Activated naive CD4-positive, alpha-beta T cell treated with anti-CD3 and anti-CD28 coated beads for 36 hours (primary cell): ENCODE measurements around the gene EFCAB8. TPM values are rescaled to one million over a fixed set of nuclear protein-coding genes. Genes with fewer than 3 reads are reported as not detected.
A peak's percentile ranks its signal among the peaks of the same experiment; 100 is the strongest.

Source experiments
- CTCF ChIA-PET: fragments of 350-600 bp; sonication (Branson Sonifier 250); formaldehyde crosslinking; loops from one replicate; lab custom pipeline; 2021; ENCODE audit warnings: antibody characterized with exemption; lab: Charles Lee
- DNase-seq: peaks from one replicate; pipeline ENCODE4 v3.0.0-alpha.2; 2020
- H3K27ac Mint-ChIP-seq: one replicate; pipeline ENCODE4 v1.8.0; 2021; ENCODE audit warnings: mild to moderate bottlenecking, mixed read lengths
- H3K27me3 Mint-ChIP-seq: one replicate; pipeline ENCODE4 v1.8.0; 2021; ENCODE audit warnings: low read depth, mixed read lengths
- H3K36me3 Mint-ChIP-seq: one replicate; pipeline ENCODE4 v1.8.0; 2021; ENCODE audit warnings: low read depth, mixed read lengths
- H3K4me1 Mint-ChIP-seq: one replicate; pipeline ENCODE4 v1.8.0; 2021; ENCODE audit warnings: low read depth, mixed read lengths
- H3K4me3 Mint-ChIP-seq: one replicate; pipeline ENCODE4 v1.8.0; 2021; ENCODE audit warnings: mild to moderate bottlenecking, moderate library complexity, mixed read lengths
- H3K9me3 Mint-ChIP-seq: one replicate; pipeline ENCODE4 v1.8.0; 2021; ENCODE audit warnings: mixed read lengths
- intact Hi-C: fragments of 100-400 bp; cut with micrococcal nuclease; formaldehyde crosslinking; loops from one replicate; pipeline ENCODE4 v1.15.1; 2023
- total RNA-seq, 2 experiments: library from RNA; stranded (reverse); gene quantifications; one replicate each; pipeline ENCODE4 v1.2.3, GENCODE V29; 2021

EFCAB8 gene
- total RNA-seq, 2 experiments from 2014 or later, result 0.45 to 0.57 TPM

DNA sequence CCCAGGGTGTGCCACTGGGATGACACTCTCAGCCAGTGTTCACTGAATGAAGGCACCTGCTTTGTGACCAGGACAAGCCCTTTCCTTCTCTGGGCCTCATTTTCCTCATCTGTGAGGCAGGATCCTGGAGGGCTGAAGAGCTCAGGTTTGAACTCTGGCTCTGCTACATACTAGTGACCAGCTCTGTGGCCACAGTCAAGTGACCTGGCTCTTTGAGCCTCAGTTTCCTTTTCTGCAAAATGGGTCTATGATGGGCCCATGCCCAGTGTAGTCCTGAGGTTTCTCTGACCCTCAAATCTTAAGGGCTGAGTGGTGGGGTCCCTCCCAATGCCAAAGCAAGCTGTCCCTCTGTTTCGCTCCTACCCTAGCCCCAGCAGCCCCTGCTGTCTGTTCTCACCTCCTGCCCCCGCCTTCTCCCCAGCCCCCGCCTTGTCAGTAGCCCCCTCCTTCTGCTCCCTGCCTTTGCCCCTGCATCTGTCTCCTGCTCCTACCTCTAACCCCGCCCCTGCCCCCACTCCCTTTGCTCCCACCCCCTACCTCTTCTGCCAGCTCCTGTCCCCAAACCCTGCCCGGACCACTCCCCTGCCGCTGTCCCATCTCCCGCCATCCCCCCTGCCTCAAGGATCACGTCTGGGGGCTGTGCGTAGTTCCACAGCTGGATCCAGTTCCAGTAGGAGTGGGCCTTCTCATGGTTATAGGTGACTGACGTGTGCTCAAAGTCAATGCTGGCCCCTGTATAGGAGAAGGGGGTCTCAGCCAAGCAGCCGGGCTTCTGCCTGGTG is 128.5 kb downstream of the EFCAB8 start:
- intact Hi-C loops, result no loop called here
- H3K27me3 Mint-ChIP-seq, result no peaks in the 10 kb centered on the region
- CTCF ChIA-PET, result interaction anchor here (0.6 to 1.3 kb wide), 2 partner anchors 13 to 21 kb away, joined by 3 read pairs; no protein-coding TSS in a partner anchor
- no peak for DNase-seq
- H3K27ac Mint-ChIP-seq, result no peak overlapping the region
- no peak overlapping the region for H3K4me3 Mint-ChIP-seq
- H3K4me1 Mint-ChIP-seq, result peaks cover 31% of the 10 kb centered on the region
- H3K36me3 Mint-ChIP-seq, result no peaks in the 10 kb centered on the region
- no peaks in the 10 kb centered on the region for H3K9me3 Mint-ChIP-seq

- Mint-ChIP-seq H3K27me3 (no peaks in the 10 kb centered on the region), H3K27ac (no peak overlapping the region)
- CTCF ChIA-PET, result no interaction called here
Measured at GRCh38 chr20:32988008-32988407, 129.3 kb downstream of the EFCAB8 start.

DNA sequence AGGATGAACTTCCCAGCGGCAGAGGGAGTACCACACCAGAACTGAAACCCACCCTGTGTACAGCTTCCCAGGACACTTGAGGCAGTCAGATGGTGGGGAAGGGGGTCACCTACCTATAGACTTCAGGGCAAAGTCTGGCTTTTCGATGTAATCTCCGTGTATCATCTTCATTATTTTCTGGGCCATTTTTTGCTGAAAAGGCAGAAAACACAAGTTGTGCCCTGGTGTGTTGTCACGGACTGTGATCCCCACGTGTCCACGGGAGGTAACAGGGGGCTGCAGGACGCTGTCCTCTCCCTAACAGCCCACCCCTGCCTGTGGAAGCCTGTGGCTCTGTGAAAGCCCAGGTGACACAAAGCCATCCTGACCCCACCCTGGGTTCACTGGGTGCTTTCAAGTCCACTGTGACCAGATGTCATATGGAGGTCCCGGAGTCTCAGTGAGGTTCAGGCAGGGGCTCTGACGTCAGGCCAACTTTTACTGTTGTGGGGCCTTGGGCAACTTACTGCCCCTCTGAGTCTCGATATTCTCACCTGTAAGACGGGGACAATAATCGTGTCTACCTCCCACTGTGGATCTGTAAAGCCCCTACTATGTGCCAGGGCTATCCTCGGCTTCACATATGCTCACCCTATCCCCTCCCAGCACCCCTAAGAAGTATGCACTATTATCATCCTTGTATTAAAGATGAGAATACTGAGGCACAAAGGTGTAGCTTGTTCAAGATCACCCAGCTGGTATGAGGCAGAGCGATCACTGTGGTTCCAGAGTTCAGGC is 131.0 kb downstream of the EFCAB8 start:
- peaks cover 37% of the 10 kb centered on the region for H3K4me1 Mint-ChIP-seq
- intact Hi-C loops, result no loop called here
- CTCF ChIA-PET, result interaction anchor here (0.6 kb wide), 1 partner anchor 1167 kb away, joined by 3 read pairs; no protein-coding TSS in a partner anchor

More at GRCh38 chr20:32988008-32988407, 129.3 kb downstream of the EFCAB8 start:
- H3K4me1 Mint-ChIP-seq, result peaks cover 35% of the 10 kb centered on the region
- intact Hi-C loops, result no loop called here
- H3K4me3 Mint-ChIP-seq, result no peak overlapping the region
- H3K9me3 Mint-ChIP-seq, result no peaks in the 10 kb centered on the region
- no peaks in the 10 kb centered on the region for H3K36me3 Mint-ChIP-seq
- no peak for DNase-seq

DNA sequence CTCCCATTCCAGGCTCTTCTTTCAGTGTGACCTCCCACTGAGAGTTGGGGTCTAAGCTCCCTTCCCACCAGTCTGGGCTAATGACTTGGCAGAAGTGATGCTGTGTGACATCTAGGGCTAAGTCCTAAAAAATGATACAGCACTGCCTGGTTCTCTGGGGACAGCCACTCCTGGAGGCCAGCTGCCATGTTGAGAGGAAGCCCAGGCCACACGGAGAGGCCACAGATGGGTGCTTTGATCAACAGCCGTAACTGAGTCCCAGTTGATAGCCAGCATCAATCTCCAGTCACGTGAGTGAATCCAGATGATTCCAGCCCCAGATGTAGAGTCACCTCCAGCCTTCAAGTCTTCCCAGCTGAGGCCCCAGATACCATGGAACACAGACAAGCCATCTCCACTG is 131.7 kb downstream of the EFCAB8 start:
- Mint-ChIP-seq H3K9me3 (peaks cover 5% of the 10 kb centered on the region), H3K4me3 (no peak overlapping the region), H3K27ac (no peak overlapping the region), H3K36me3 (no peaks in the 10 kb centered on the region), H3K27me3 (no peaks in the 10 kb centered on the region), H3K4me1 (peaks cover 37% of the 10 kb centered on the region)
- CTCF ChIA-PET, result interaction anchor here (0.6 to 2.2 kb wide), 2 partner anchors 15 to 1167 kb away, joined by 3 to 13 read pairs; partner anchors contain the start of gene SUN5
- intact Hi-C loops, result no loop called here
- no peak for DNase-seq

More for the DNA sequence above, 131.0 kb downstream of the EFCAB8 start:
- Mint-ChIP-seq H3K36me3 (no peaks in the 10 kb centered on the region), H3K9me3 (no peaks in the 10 kb centered on the region), H3K27ac (no peak overlapping the region), H3K27me3 (no peaks in the 10 kb centered on the region), H3K4me3 (no peak overlapping the region)
- DNase-seq, result no peak

DNA sequence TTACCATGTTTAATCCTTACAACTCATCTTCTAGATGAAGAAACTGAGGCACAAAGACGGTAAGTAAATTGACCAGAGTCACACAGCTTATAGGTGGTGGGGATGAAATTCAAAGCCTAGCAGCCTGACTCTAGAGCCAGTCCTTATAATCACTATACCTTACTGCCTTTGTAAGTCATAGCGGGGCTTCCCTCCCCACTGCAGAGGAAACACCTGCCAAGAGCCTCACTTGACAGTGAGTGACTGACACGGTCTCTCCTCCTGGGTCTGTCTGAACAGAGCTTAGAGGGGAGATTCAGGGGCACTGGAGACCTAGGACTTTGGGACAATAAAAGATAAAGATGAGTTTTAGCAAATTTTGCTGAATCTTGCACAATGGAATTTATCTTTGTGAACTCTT is 132.7 kb downstream of the EFCAB8 start:
- H3K27ac Mint-ChIP-seq, result no peak overlapping the region
- no peaks in the 10 kb centered on the region for H3K36me3 Mint-ChIP-seq
- intact Hi-C loops, result loop anchor here (1.0 kb wide), 2 partner anchors 19 to 45 kb away; no protein-coding TSS in a partner anchor
- peak; percentile 68 for DNase-seq
- CTCF ChIA-PET, result interaction anchor here (0.8 to 2.2 kb wide), 4 partner anchors 14 to 49 kb away, joined by 3 to 13 read pairs (median 4); partner anchors contain the start of gene SUN5
- no peaks in the 10 kb centered on the region for H3K27me3 Mint-ChIP-seq
- peaks cover 37% of the 10 kb centered on the region for H3K4me1 Mint-ChIP-seq
- peaks cover 5% of the 10 kb centered on the region for H3K9me3 Mint-ChIP-seq
- no peak overlapping the region for H3K4me3 Mint-ChIP-seq

- CTCF ChIA-PET, result interaction anchor here (0.8 to 2.2 kb wide), 4 partner anchors 13 to 49 kb away, joined by 3 to 13 read pairs (median 4); partner anchors contain the start of gene SUN5
- Mint-ChIP-seq H3K27ac (no peak overlapping the region), H3K27me3 (no peaks in the 10 kb centered on the region), H3K4me3 (no peak overlapping the region), H3K9me3 (peaks cover 5% of the 10 kb centered on the region), H3K36me3 (no peaks in the 10 kb centered on the region), H3K4me1 (peaks cover 37% of the 10 kb centered on the region)
- intact Hi-C loops, result loop anchor here (1.0 kb wide), 2 partner anchors 20 to 46 kb away; no protein-coding TSS in a partner anchor
- no peak for DNase-seq
Measured at GRCh38 chr20:32991792-32992641, 133.3 kb downstream of the EFCAB8 start.

GRCh38 chr20:32993496-32994050 is 134.8 kb downstream of the EFCAB8 start:
- H3K27ac Mint-ChIP-seq, result peak overlapping the region; percentile 8
- peaks cover 44% of the 10 kb centered on the region for H3K4me1 Mint-ChIP-seq
- H3K4me3 Mint-ChIP-seq, result no peak overlapping the region
- peak; percentile 38 for DNase-seq
- H3K36me3 Mint-ChIP-seq, result no peaks in the 10 kb centered on the region
- H3K9me3 Mint-ChIP-seq, result peaks cover 5% of the 10 kb centered on the region
- CTCF ChIA-PET, result interaction anchor here (1.2 to 1.3 kb wide), 2 partner anchors 11 to 21 kb away, joined by 3 to 5 read pairs; partner anchors contain the start of gene SUN5
- no peaks in the 10 kb centered on the region for H3K27me3 Mint-ChIP-seq
- intact Hi-C loops, result no loop called here

DNA sequence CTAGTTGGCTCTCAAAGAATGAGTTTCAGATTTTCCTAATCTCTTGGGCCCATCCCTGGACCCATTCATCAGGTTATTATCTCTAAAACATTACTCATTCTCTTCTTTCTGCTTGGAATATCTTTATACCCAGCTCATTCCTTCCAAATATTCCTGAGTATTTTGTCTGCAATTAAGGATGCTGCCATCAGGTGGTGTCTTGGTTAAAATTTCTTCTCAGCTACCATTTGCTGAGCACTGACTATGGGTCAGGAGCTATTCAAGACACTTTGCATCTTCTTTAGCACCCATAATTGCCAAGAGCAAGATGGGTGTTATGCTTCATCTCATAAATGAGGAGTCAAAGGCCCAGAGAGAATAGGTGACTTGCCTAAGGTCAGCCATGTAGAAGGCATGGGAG is 137.1 kb downstream of the EFCAB8 start:
- intact Hi-C loops, result no loop called here
- Mint-ChIP-seq H3K36me3 (no peaks in the 10 kb centered on the region), H3K4me1 (peaks cover 51% of the 10 kb centered on the region), H3K27ac (no peak overlapping the region), H3K4me3 (no peak overlapping the region), H3K9me3 (peaks cover 5% of the 10 kb centered on the region), H3K27me3 (no peaks in the 10 kb centered on the region)
- DNase-seq, result no peak
- CTCF ChIA-PET, result interaction anchor here (0.6 to 1.7 kb wide), 4 partner anchors 9 to 85 kb away, joined by 3 to 4 read pairs (median 3); partner anchors contain the start of gene SUN5

DNA sequence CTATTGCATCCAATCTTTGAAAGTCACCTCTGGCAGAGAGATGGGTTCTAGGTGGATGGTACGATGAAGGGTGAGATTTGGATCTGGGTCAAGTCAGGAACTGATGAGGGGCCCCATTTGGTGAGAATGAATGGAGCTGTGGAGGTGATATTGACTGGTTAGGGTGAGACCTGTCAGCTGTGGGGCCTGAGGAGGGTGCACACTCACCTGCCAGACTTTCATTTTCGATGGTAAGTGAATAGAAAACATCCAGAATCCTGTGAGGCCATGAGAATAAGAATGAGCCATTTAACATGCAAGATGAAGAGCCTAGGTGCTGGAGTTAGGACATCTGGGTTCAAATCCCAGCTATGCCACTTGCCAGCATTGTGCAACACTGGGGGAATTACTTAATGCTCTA is 138.7 kb downstream of the EFCAB8 start:
- no peak overlapping the region for H3K4me3 Mint-ChIP-seq

GRCh38 chr20:32999603-33000250 is 141.0 kb downstream of the EFCAB8 start:
- Mint-ChIP-seq H3K9me3 (peaks cover 5% of the 10 kb centered on the region), H3K27ac (no peak overlapping the region)
- CTCF ChIA-PET, result interaction anchor here (1.1 to 1.5 kb wide), 2 partner anchors 54 to 210 kb away, joined by 4 to 12 read pairs; no protein-coding TSS in a partner anchor

More for the DNA sequence above, 138.7 kb downstream of the EFCAB8 start:
- Mint-ChIP-seq H3K4me1 (peaks cover 49% of the 10 kb centered on the region), H3K36me3 (no peaks in the 10 kb centered on the region), H3K27ac (no peak overlapping the region), H3K27me3 (no peaks in the 10 kb centered on the region), H3K9me3 (peaks cover 5% of the 10 kb centered on the region)
- DNase-seq, result no peak
- intact Hi-C loops, result no loop called here
- CTCF ChIA-PET, result no interaction called here

More at GRCh38 chr20:32999603-33000250, 141.0 kb downstream of the EFCAB8 start:
- intact Hi-C loops, result no loop called here
- no peak for DNase-seq
- Mint-ChIP-seq H3K4me3 (no peak overlapping the region), H3K4me1 (peaks cover 33% of the 10 kb centered on the region), H3K36me3 (no peaks in the 10 kb centered on the region), H3K27me3 (no peaks in the 10 kb centered on the region)
